GM18505 (cell line): Measurements from ENCODE around the gene GRM3.

Source experiments
- ATAC-seq: cut with Tn5 transposase; IDR thresholded peaks from one replicate; pipeline ENCODE4 v1.9.1; 2021; ENCODE audit not compliant: unreplicated experiment
- POLR2A ChIP-seq: IDR thresholded peaks from 4 replicates; pipeline ENCODE4 v1.6.1; 2011; ENCODE audit warnings: borderline replicate concordance; ENCODE audit not compliant: insufficient read depth, insufficient read length; ENCODE audit errors: extremely low read depth

Gene GRM3

DNA sequence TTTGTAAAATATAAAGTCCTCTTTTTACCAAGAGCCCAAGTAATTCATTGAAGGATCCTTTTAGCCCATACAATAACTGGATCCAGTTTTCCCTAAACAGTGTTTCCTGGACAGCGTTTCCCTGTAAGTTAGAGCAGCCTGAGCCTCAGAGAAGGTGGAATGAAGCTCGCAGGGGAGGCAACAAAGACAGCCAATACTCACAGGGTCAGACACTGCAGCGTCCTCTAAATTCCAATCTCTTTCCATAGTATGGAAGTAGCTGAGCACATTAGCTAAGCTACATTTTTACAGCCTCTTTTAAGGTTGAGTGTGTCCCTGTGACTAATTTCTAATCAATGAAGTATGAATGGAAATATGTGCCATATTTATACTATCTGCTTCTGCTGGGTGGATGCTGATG lies 193.5 kb downstream of the GRM3 start:
- no peak for ATAC-seq

DNA sequence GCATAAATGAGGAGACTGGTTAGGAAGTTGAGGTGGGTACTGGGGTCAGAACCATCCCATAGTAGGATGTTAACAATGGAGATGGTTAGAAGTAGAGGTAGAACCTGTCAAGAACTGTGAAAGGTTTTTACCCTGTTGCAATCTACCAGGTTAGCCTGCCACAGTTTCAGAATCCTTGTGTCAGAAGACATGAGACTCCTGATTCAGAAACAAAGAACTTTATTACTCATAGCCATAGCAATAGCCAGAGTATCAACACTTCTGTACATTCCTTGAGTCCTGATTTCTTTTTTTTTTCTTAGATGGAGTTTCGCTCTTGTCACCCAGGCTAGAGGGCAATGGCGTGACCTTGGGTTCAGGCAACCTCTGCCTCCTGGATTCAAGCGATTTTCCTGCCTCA lies 200.9 kb downstream of the GRM3 start:
- no peak for TF ChIP-seq POLR2A
- ATAC-seq: peak; percentile 50

More for the DNA sequence above, 193.5 kb downstream of the GRM3 start:
- TF ChIP-seq POLR2A: no peak

DNA sequence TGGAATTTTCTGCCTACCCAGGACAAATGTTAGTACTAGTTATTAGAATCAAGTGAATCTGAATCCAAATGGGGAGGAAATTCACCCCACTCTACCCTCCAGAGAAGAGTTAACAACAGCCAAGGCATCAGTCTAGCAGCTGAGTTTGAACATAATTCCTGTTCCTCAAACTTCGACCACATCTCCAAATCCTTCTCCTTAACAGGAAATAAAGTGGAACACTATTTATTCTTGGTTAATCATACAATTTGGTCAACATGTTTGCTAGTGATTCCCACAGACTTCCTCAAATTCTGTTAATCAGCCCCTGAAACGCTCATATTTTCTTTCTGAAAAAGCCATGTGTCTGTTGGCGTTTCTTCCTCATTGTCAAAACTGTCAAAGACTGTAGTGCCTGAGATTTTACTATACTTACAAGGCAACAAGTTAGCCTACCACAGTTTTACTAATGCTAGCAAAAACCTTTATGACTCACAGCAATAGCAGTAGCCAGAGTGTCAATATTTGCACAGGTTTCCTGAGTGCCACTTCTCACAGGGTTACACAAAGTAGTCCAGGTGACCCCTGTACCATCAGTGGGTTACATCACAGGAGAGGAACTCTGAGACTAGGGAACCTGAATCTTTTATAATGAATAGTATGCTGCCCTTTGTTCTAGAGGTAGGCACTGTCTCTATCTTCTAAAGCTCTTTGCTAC lies 202.9 kb downstream of the GRM3 start:
- TF ChIP-seq POLR2A: no peak
- ATAC-seq: no peak

DNA sequence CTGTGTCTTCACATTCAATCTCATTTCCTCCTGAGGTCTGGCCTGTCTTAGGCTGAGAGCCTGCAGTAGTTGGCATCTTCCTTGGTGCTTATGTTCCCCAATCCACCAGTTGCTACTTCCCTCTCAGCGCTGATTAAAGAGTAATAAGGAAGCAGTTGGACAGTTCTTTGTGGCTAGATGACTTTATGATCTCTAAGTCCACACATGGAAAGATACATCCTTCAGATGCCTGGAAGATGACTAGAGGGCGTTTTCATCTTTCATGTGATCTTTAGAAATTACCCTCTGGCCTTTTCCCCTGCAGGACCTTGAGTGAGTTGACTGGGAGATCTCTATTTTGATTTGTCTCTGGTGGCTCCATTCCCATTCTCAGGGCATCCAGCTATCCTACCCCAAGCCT lies 204.5 kb downstream of the GRM3 start:
- no peak for TF ChIP-seq POLR2A
- ATAC-seq: no peak

GRCh38 chr7:86851566-86851965 lies 207.9 kb downstream of the GRM3 start:
- no peak for TF ChIP-seq POLR2A

GRCh38 chr7:86863452-86863851 lies 219.7 kb downstream of the GRM3 start:
- no peak for TF ChIP-seq POLR2A
- ATAC-seq: no peak

More at GRCh38 chr7:86851566-86851965, 207.9 kb downstream of the GRM3 start:
- ATAC-seq: no peak

DNA sequence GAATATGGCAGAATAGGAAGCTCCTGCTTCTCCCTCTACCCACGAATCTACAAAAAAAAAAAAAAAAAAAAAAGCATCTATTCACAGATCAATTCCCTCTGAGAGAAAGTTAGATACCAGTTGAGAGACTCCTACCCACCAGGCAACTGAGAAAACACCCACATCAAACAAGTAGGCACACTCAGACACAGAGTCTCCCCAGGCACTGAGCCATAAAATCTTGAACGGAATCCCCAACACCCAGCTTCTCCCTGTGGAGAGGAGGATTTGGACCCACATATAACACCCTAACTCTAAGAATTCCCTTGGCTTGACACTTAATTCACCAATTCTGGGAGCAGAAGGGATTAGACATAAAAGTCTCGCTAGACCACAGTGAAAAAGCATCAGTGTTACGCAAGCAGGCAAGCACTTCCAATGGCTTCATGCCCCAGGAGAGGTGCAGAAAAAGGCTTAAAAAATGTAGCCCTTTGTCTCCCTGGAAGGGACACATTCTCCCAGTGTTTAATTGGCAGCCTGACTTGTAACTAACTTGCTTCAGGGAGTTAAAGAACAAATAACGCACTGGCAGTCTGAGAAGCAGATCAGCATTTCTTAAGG lies 223.6 kb downstream of the GRM3 start:
- no peak for TF ChIP-seq POLR2A
- ATAC-seq: no peak

DNA sequence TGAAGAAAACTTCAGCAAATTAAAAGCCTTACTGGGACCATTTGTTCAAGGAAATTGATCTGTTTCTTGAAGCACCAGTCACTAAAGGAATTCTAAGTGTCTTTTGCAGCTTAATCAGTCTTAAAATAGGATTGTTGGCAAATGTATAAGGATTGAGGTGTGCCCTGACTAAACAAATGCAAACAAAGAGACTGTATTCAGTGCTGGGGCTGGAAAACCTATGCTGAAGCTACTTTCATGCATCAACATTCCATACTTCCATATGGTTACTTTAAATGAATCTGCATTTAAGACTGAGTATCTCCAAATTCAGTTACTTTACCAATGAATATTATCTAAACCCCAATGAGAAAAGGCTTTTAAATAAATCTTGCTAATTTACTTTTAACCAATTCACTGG lies 232.4 kb downstream of the GRM3 start:
- TF ChIP-seq POLR2A: no peak
- ATAC-seq: no peak

DNA sequence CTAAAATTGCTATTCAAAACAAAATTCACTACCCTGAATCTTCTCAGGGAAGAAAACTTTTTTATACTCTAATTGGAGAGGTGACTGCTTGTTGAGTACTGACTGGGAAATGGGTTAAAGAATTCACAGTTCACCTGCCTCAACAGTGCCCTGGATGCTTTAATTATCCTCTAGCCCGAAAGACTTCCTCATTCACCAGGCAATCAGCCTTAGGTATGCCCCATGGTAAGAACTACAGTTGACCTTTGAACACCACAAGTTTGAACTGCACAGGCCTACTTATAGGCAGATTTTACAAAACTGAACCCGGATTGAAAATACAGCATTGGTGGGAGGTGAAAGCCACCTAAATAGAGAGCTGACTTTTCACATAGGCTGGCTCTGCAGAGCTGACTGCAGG lies 240.4 kb downstream of the GRM3 start:
- TF ChIP-seq POLR2A: no peak
- no peak for ATAC-seq

- ATAC-seq: no peak
- TF ChIP-seq POLR2A: no peak
Measured at GRCh38 chr7:86889501-86889900, 245.8 kb downstream of the GRM3 start.

GRCh38 chr7:86898171-86898570 lies 254.5 kb downstream of the GRM3 start:
- TF ChIP-seq POLR2A: no peak
- no peak for ATAC-seq

DNA sequence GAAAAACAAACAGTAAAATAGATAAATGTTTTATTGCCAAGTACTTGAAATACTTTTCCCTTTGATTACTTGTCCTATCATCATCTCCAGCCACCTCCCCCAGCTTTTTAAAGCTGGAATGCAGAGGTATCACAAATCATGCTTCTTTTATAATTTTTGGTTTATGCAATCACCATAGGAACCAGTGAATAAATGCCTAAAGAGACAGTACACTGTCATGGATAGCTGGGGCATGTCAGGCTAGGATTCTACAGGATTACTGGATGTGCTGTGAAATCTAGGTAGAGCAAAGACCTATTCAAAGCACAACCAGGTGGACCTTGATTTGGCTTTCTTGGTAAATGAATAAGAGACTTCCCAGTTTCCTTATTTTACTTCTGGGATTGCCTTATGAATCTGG lies 257.2 kb downstream of the GRM3 start:
- ATAC-seq: no peak
- TF ChIP-seq POLR2A: no peak

- TF ChIP-seq POLR2A: no peak
- no peak for ATAC-seq
Measured at GRCh38 chr7:86904949-86905834, 261.5 kb downstream of the GRM3 start.
